B cell (primary cell): ENCODE data around the gene ATP9A. TPM values are rescaled to one million over a fixed set of nuclear protein-coding genes. Genes with fewer than 3 reads are reported as not detected.

Experiments used
- ATAC-seq: fragments of 200-7000 bp; cut with Tn5 transposase; one replicate; pipeline ENCODE4 v1.10.0; 2021; ENCODE audit warnings: low read depth, mild to moderate bottlenecking, moderate number of reproducible peaks, moderate library complexity
- CTCF ChIA-PET: fragments of 350-600 bp; sonication (Branson Sonifier 250); formaldehyde crosslinking; loops from one replicate; lab custom pipeline; 2021; ENCODE audit warnings: antibody characterized with exemption, inconsistent platforms; lab: Charles Lee
- POLR2A ChIA-PET: fragments of 350-600 bp; sonication (Branson Sonifier 250); formaldehyde crosslinking; loops from one replicate; lab custom pipeline; 2021; ENCODE audit warnings: antibody characterized with exemption; lab: Charles Lee
- DNase-seq: peaks from one replicate; pipeline ENCODE4 v3.0.0; 2013
- H2AFZ ChIP-seq: 2 replicates; pipeline ENCODE4 v1.6.1; 2012; ENCODE audit warnings: mild to moderate bottlenecking, low read depth, low read length; ENCODE audit not compliant: insufficient read depth, poor library complexity, severe bottlenecking
- H3K27ac ChIP-seq, 2 donors: 1 replicate in 1 of 2; 2 replicates in 1 of 2; pipeline ENCODE4 v1.5.1; 2012 to 2013; ENCODE audit warnings: low read length in 2 of 2, mild to moderate bottlenecking in 2 of 2, moderate library complexity in 1 of 2
- H3K27me3 ChIP-seq, 4 experiments: fragments of 200-600 bp in 1 of 4; sonication (generic) in 1 of 4; replicated peaks in 1 of 4; 1 replicate in 2 of 4; 2 replicates in 2 of 4; pipeline versions ENCODE4 v1.6.1 to v1.7.0; 2013 to 2016; ENCODE audit warnings: low read length in 3 of 4, mild to moderate bottlenecking in 2 of 4, mixed read lengths in 1 of 4, moderate library complexity in 1 of 4; ENCODE audit not compliant: insufficient read depth in 4 of 4, control insufficient read depth in 3 of 4; ENCODE audit errors: control extremely low read depth in 1 of 4
- H3K36me3 ChIP-seq, 2 experiments: replicated peaks in 1 of 2; 1 replicate in 1 of 2; 2 replicates in 1 of 2; pipeline versions ENCODE4 v1.6.1 to v1.7.1; 2013; ENCODE audit warnings: low read length in 1 of 2; ENCODE audit not compliant: insufficient read depth in 2 of 2, control insufficient read depth in 1 of 2; ENCODE audit errors: control extremely low read depth in 1 of 2, extremely low read depth in 1 of 2
- H3K4me1 ChIP-seq, 2 donors: fragments of 200-600 bp in 1 of 2; sonication (generic) in 1 of 2; 1 replicate in 1 of 2; 2 replicates in 1 of 2; pipeline versions ENCODE4 v1.5.1 to v1.6.1; 2013 to 2017; ENCODE audit warnings: low read length in 2 of 2; ENCODE audit not compliant: control insufficient read depth in 2 of 2, insufficient read depth in 2 of 2
- H3K4me2 ChIP-seq: replicated peaks from 2 replicates; pipeline ENCODE3; 2012; ENCODE audit warnings: mild to moderate bottlenecking, low read depth, low read length; ENCODE audit not compliant: poor library complexity, severe bottlenecking
- H3K4me3 ChIP-seq, 5 experiments: fragments of 200-600 bp in 1 of 5; sonication (generic) in 1 of 5; 1 replicate in 3 of 5; 2 replicates in 2 of 5; pipeline versions ENCODE4 v1.5.1 to v1.7.0; 2011 to 2016; ENCODE audit warnings: low read length in 4 of 5, mild to moderate bottlenecking in 4 of 5, low read depth in 2 of 5, control low read depth in 1 of 5, moderate library complexity in 1 of 5; ENCODE audit not compliant: insufficient read depth in 1 of 5; ENCODE audit errors: control extremely low read depth in 1 of 5, extremely low read depth in 1 of 5
- H3K79me2 ChIP-seq: fragments of 200-600 bp; sonication (generic); one replicate; pipeline ENCODE4 v1.6.0; 2016; ENCODE audit warnings: low read length; ENCODE audit not compliant: control insufficient read depth, insufficient read depth
- H3K9ac ChIP-seq: fragments of 200-600 bp; sonication (generic); 2 replicates; pipeline ENCODE4 v1.6.1; 2017; ENCODE audit warnings: mild to moderate bottlenecking, low read length, moderate library complexity
- H3K9me3 ChIP-seq, 3 donors: one replicate each; pipeline versions ENCODE4 v1.6.1 to v1.7.1; 2013; ENCODE audit warnings: low read length in 2 of 3; ENCODE audit not compliant: control insufficient read depth in 2 of 3, insufficient read depth in 1 of 3; ENCODE audit errors: control extremely low read depth in 1 of 3
- H4K20me1 ChIP-seq: 2 replicates; pipeline ENCODE4 v1.6.0; 2012; ENCODE audit warnings: mild to moderate bottlenecking, low read length; ENCODE audit not compliant: insufficient read depth, control insufficient read depth, poor library complexity, severe bottlenecking
- H3K27ac Mint-ChIP-seq: one replicate; pipeline ENCODE4 v1.8.0; 2021; ENCODE audit warnings: mixed read lengths
- H3K27me3 Mint-ChIP-seq: one replicate; pipeline ENCODE4 v1.8.0; 2021; ENCODE audit warnings: mixed read lengths
- H3K4me1 Mint-ChIP-seq: one replicate; pipeline ENCODE4 v1.8.0; 2021; ENCODE audit warnings: mixed read lengths
- H3K4me3 Mint-ChIP-seq: one replicate; pipeline ENCODE4 v1.8.0; 2021; ENCODE audit warnings: mixed read lengths
- H3K9me3 Mint-ChIP-seq: one replicate; pipeline ENCODE4 v1.8.0; 2022; ENCODE audit warnings: mixed read lengths; ENCODE audit not compliant: insufficient read depth
- EZH2 ChIP-seq: IDR thresholded peaks from 2 replicates; pipeline ENCODE4 v1.6.1; 2012; ENCODE audit warnings: borderline replicate concordance, low read depth, mild to moderate bottlenecking, moderate library complexity, low read length; ENCODE audit not compliant: insufficient read depth, poor library complexity, severe bottlenecking
- WGBS: methylation state at CpG from one replicate; pipeline ENCODE4 v1.1.5; 2013; ENCODE audit warnings: missing lambda C conversion rate; ENCODE audit not compliant: insufficient coverage; 5-methylcytosine and 5-hydroxymethylcytosine counted together
- intact Hi-C: fragments of 100-400 bp; cut with micrococcal nuclease; formaldehyde crosslinking; loops from one replicate; pipeline ENCODE4 v1.10.0; 2022
- polyA plus RNA-seq: library from polyadenylated mRNA; depleted of rRNA; stranded (reverse); fragments of >200 nt; gene quantifications from 2 replicates; pipeline ENCODE4 v1.2.3, GENCODE V29; 2012
- total RNA-seq, 2 donors: library from RNA; stranded (reverse); fragments of 120-200 nt in 1 of 2; gene quantifications; 1 replicate in 1 of 2; 2 replicates in 1 of 2; pipeline versions ENCODE4 v1.2.3 to v1.2.4, GENCODE V29; 2013 to 2022
- TF ChIP-seq, protein P1 (sequence below): fragments of 200-600 bp; IDR thresholded peaks from one replicate; pipeline ENCODE4 v1.8.0; 2022; ENCODE audit warnings: antibody characterized with exemption, mild to moderate bottlenecking

Gene ATP9A
- total and polyA plus RNA-seq, 2 donors (not counting 1 experiment from before 2014, with no cell fraction given), result 0.13 to 0.22 TPM

DNA sequence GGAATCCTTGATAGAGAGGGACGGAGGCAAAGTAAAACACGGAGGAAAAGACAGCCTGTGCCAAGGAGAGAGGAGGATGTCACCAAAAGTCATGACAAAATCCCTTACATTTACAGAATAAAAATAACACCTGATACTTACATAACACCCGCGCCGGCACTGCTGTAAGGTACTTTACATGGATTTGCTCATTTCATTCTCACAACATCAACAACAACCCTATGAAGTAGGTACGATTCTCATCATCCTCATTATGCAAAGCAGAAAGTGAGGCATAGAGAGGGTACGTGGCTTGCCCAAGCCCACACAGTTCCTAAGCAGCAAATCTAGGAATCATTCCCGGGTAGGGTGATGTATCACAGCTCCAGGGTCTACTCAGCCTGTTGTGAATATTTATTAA lies 158.1 kb downstream of the ATP9A start:
- ChIA-PET CTCF (interaction anchor here (0.5 to 1.1 kb wide), 2 partner anchors 14 to 980 kb away, joined by 3 to 4 read pairs; no protein-coding TSS in a partner anchor), POLR2A (no interaction called here)
- no peak overlapping the region for H3K4me2 ChIP-seq
- H3K27me3 Mint-ChIP-seq, result peaks cover 39% of the 10 kb centered on the region
- H3K4me3 ChIP-seq, result no peak overlapping the region
- H3K27ac ChIP-seq, result no peak overlapping the region
- H3K27ac Mint-ChIP-seq, result no peak overlapping the region
- DNase-seq (no peak), ATAC-seq (no peak)
- no peaks in the 10 kb centered on the region for H3K79me2 ChIP-seq
- TF ChIP-seq, protein P1, sequence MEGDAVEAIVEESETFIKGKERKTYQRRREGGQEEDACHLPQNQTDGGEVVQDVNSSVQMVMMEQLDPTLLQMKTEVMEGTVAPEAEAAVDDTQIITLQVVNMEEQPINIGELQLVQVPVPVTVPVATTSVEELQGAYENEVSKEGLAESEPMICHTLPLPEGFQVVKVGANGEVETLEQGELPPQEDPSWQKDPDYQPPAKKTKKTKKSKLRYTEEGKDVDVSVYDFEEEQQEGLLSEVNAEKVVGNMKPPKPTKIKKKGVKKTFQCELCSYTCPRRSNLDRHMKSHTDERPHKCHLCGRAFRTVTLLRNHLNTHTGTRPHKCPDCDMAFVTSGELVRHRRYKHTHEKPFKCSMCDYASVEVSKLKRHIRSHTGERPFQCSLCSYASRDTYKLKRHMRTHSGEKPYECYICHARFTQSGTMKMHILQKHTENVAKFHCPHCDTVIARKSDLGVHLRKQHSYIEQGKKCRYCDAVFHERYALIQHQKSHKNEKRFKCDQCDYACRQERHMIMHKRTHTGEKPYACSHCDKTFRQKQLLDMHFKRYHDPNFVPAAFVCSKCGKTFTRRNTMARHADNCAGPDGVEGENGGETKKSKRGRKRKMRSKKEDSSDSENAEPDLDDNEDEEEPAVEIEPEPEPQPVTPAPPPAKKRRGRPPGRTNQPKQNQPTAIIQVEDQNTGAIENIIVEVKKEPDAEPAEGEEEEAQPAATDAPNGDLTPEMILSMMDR, result no peak
- TF ChIP-seq EZH2, result no peak
- 74% methylated on average over 3 of the region's 8 CpGs for WGBS
- H3K4me3 Mint-ChIP-seq, result no peak overlapping the region
- no peaks in the 10 kb centered on the region for H3K9me3 Mint-ChIP-seq
- intact Hi-C loops, result no loop called here
- peaks cover 0 to 17% (median 0%) of the 10 kb centered on the region in 4 experiments for H3K27me3 ChIP-seq
- no peak overlapping the region for H3K9ac ChIP-seq
- H3K9me3 ChIP-seq, result no peaks in the 10 kb centered on the region
- H2AFZ ChIP-seq, result no peak overlapping the region
- H3K36me3 ChIP-seq, result no peaks in the 10 kb centered on the region
- no peaks in the 10 kb centered on the region for H4K20me1 ChIP-seq
- H3K4me1 Mint-ChIP-seq, result peaks cover 2% of the 10 kb centered on the region
- no peaks in the 10 kb centered on the region for H3K4me1 ChIP-seq

DNA sequence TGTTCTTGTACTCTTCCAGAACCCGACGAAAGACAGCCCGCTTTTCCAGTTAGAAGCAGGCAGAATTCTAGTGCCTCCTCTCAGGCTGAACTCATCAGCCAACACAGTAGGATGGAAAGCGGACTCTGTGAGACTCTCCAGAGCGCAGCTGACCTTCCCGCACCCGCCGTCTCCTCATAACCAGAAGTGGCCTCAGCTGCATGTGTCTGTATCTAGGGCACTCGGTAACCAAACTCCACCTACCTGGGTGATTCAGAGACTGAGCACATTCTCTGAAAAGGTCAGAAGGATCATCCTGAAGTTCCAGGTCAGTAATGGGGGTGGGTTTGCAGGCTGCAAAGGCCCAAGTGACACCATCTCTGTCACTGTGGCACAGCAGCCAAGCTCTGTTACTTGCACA lies 158.9 kb downstream of the ATP9A start:
- Mint-ChIP-seq H3K9me3 (no peaks in the 10 kb centered on the region), H3K27me3 (peaks cover 46% of the 10 kb centered on the region), H3K27ac (no peak overlapping the region), H3K4me1 (peaks cover 2% of the 10 kb centered on the region), H3K4me3 (no peak overlapping the region)
- H3K36me3 ChIP-seq, result no peaks in the 10 kb centered on the region
- DNase-seq (no peak), ATAC-seq (no peak)
- no peak overlapping the region for H3K27ac ChIP-seq
- H3K4me1 ChIP-seq, result no peaks in the 10 kb centered on the region
- 98% methylated on average over 8 of the region's 9 CpGs for WGBS
- H3K4me2 ChIP-seq, result no peak overlapping the region
- TF ChIP-seq, protein P1, result no peak
- TF ChIP-seq EZH2, result no peak
- H3K27me3 ChIP-seq, result peaks cover 0 to 21% (median 0%) of the 10 kb centered on the region in 4 experiments
- no peak overlapping the region for H3K4me3 ChIP-seq
- no peak overlapping the region for H3K9ac ChIP-seq
- H3K9me3 ChIP-seq, result no peaks in the 10 kb centered on the region
- no peak overlapping the region for H2AFZ ChIP-seq
- ChIA-PET CTCF (interaction anchor here (1.1 to 1.5 kb wide), 3 partner anchors 12 to 15 kb away, joined by 3 to 7 read pairs (median 4); no protein-coding TSS in a partner anchor), POLR2A (no interaction called here)
- intact Hi-C loops, result no loop called here
- H4K20me1 ChIP-seq, result no peaks in the 10 kb centered on the region
- no peaks in the 10 kb centered on the region for H3K79me2 ChIP-seq
